H1 (cell line): ENCODE results near the gene KCNC3. TPM values are rescaled to one million over a fixed set of nuclear protein-coding genes. Genes with fewer than 3 reads are reported as not detected.

Experiments
- CTCF ChIA-PET: fragments of 300-600 bp; sonication (Branson Sonifier 250); formaldehyde crosslinking; loops from one replicate; lab custom pipeline; 2021; ENCODE audit not compliant: partially characterized antibody; lab: Charles Lee
- POLR2A ChIA-PET: fragments of 300-600 bp; sonication (Branson Sonifier 250); formaldehyde crosslinking; loops from one replicate; lab custom pipeline; 2021; ENCODE audit warnings: inconsistent platforms; ENCODE audit not compliant: partially characterized antibody; lab: Charles Lee
- DNase-seq, 2 experiments: peaks; one replicate each; pipeline versions ENCODE4 v3.0.0 to v3.0.0-alpha.2; 2010 to 2022; ENCODE audit warnings: low spot score in 2 of 2, low read depth in 1 of 2, mixed read lengths in 1 of 2
- FAIRE-seq: peaks from 2 replicates; lab custom pipeline; 2011; peaks lifted over from hg19 to GRCh38; lab: Jason Lieb, UNC
- H2AFZ ChIP-seq: 2 replicates; pipeline ENCODE4 v1.8.1; 2012; ENCODE audit warnings: low read length, inconsistent platforms
- H2AK5ac ChIP-seq: 2 replicates; pipeline ENCODE4 v1.6.1; 2013; ENCODE audit warnings: low read depth, low read length
- H2BK120ac ChIP-seq: replicated peaks from 2 replicates; pipeline ENCODE3; 2013; ENCODE audit warnings: low read depth, low read length, inconsistent platforms
- H2BK12ac ChIP-seq: 2 replicates; pipeline ENCODE4 v1.6.1; 2013; ENCODE audit warnings: low read depth, low read length
- H2BK15ac ChIP-seq: 2 replicates; pipeline ENCODE4 v1.6.1; 2013; ENCODE audit warnings: low read length
- H2BK20ac ChIP-seq: 2 replicates; pipeline ENCODE4 v1.6.1; 2013; ENCODE audit warnings: low read length
- H2BK5ac ChIP-seq: 2 replicates; pipeline ENCODE4 v1.6.1; 2013; ENCODE audit warnings: low read depth, low read length
- H3K14ac ChIP-seq: 2 replicates; pipeline ENCODE4 v1.6.1; 2013; ENCODE audit warnings: inconsistent platforms; ENCODE audit not compliant: insufficient read length
- H3K18ac ChIP-seq: 2 replicates; pipeline ENCODE4 v1.6.1; 2013; ENCODE audit warnings: low read length; ENCODE audit errors: extremely low read depth
- H3K23ac ChIP-seq: 2 replicates; pipeline ENCODE4 v1.6.1; 2013; ENCODE audit warnings: inconsistent platforms; ENCODE audit not compliant: insufficient read length
- H3K23me2 ChIP-seq: 2 replicates; pipeline ENCODE4 v1.6.1; 2013; ENCODE audit warnings: low read depth, low read length
- H3K27ac ChIP-seq: 2 replicates; pipeline ENCODE4 v1.6.1; 2011; ENCODE audit warnings: low read depth, low read length, inconsistent platforms
- H3K27me3 ChIP-seq, 4 experiments: replicated peaks in 1 of 4; 1 replicate in 1 of 4; 2 replicates in 3 of 4; pipeline versions ENCODE4 v1.6.1 to v1.8.1; 2011 to 2013; ENCODE audit warnings: low read length in 3 of 4, mild to moderate bottlenecking in 3 of 4, inconsistent platforms in 2 of 4, mixed read lengths in 2 of 4, moderate library complexity in 1 of 4; ENCODE audit not compliant: control insufficient read depth in 3 of 4, insufficient read depth in 3 of 4; ENCODE audit errors: extremely low read depth in 1 of 4
- H3K36me3 ChIP-seq, 4 experiments: 2 replicates each; pipeline versions ENCODE4 v1.6.1 to v1.8.1; 2011 to 2013; ENCODE audit warnings: mild to moderate bottlenecking in 4 of 4, low read length in 3 of 4, moderate library complexity in 2 of 4, control low read depth in 1 of 4, inconsistent platforms in 1 of 4; ENCODE audit not compliant: insufficient read depth in 4 of 4, control insufficient read depth in 2 of 4
- H3K4ac ChIP-seq: replicated peaks from 2 replicates; pipeline ENCODE3; 2013; ENCODE audit warnings: low read length, low read depth, mixed read lengths, inconsistent platforms; ENCODE audit not compliant: insufficient read length
- H3K4me1 ChIP-seq, 4 experiments: replicated peaks in 1 of 4; 1 replicate in 1 of 4; 2 replicates in 3 of 4; pipeline versions ENCODE4 v1.6.1 to v1.8.1; 2011 to 2013; ENCODE audit warnings: low read length in 3 of 4, inconsistent platforms in 2 of 4, mixed read lengths in 1 of 4; ENCODE audit not compliant: insufficient read depth in 4 of 4, control insufficient read depth in 3 of 4
- H3K4me2 ChIP-seq, 2 experiments: 2 replicates each; pipeline versions ENCODE4 v1.6.1 to v1.8.1; 2011 to 2013; ENCODE audit warnings: low read depth in 2 of 2, low read length in 2 of 2, control low read depth in 1 of 2, inconsistent platforms in 1 of 2, mild to moderate bottlenecking in 1 of 2; ENCODE audit not compliant: insufficient read depth in 1 of 2
- H3K4me3 ChIP-seq, 4 experiments: fragments of 200-600, 300-600 bp in 1 of 4; sonication (generic), shearing (Covaris generic), sonication (Bioruptor Twin) in 1 of 4; 2 replicates each; pipeline versions ENCODE4 v1.5.1 to v1.8.1; 2011 to 2016; ENCODE audit warnings: low read length in 4 of 4, low read depth in 3 of 4, control low read depth in 2 of 4, inconsistent platforms in 2 of 4, mild to moderate bottlenecking in 2 of 4, mixed read lengths in 1 of 4, moderate library complexity in 1 of 4; ENCODE audit not compliant: insufficient read depth in 2 of 4; ENCODE audit errors: extremely low read depth in 1 of 4
- H3K56ac ChIP-seq: replicated peaks from 2 replicates; pipeline ENCODE3; 2013; ENCODE audit warnings: low read depth, mild to moderate bottlenecking, mixed read lengths, low read length, inconsistent platforms; ENCODE audit not compliant: insufficient read length
- H3K79me1 ChIP-seq: 2 replicates; pipeline ENCODE4 v1.6.1; 2013; ENCODE audit warnings: low read depth, low read length, control low read depth
- H3K79me2 ChIP-seq, 2 experiments: 2 replicates each; pipeline versions ENCODE4 v1.6.1 to v1.8.1; 2012 to 2013; ENCODE audit warnings: low read length in 2 of 2, mild to moderate bottlenecking in 2 of 2, inconsistent platforms in 1 of 2; ENCODE audit not compliant: insufficient read depth in 2 of 2, control insufficient read depth in 1 of 2
- H3K9ac ChIP-seq, 4 experiments: replicated peaks in 1 of 4; 1 replicate in 1 of 4; 2 replicates in 3 of 4; pipeline versions ENCODE4 v1.6.1 to v1.8.1; 2011 to 2013; ENCODE audit warnings: low read depth in 3 of 4, low read length in 3 of 4, control low read depth in 2 of 4, mild to moderate bottlenecking in 2 of 4, moderate library complexity in 2 of 4, inconsistent platforms in 1 of 4; ENCODE audit errors: extremely low read depth in 1 of 4
- H3K9me3 ChIP-seq, 2 experiments: 2 replicates each; pipeline versions ENCODE4 v1.6.1 to v1.8.1; 2012 to 2013; ENCODE audit warnings: mild to moderate bottlenecking in 2 of 2, moderate library complexity in 2 of 2, control low read depth in 1 of 2, inconsistent platforms in 1 of 2, low read depth in 1 of 2, low read length in 1 of 2, mixed read lengths in 1 of 2; ENCODE audit not compliant: insufficient read depth in 2 of 2
- H4K20me1 ChIP-seq, 2 experiments: replicated peaks in 1 of 2; 2 replicates each; pipeline versions ENCODE3 to v1.8.1; 2011 to 2013; ENCODE audit warnings: inconsistent platforms in 2 of 2, low read length in 2 of 2, mild to moderate bottlenecking in 1 of 2; ENCODE audit not compliant: insufficient read depth in 2 of 2, control insufficient read depth in 1 of 2
- H4K5ac ChIP-seq: 2 replicates; pipeline ENCODE4 v1.6.1; 2013; ENCODE audit warnings: low read length, low read depth, mixed read lengths, inconsistent platforms; ENCODE audit not compliant: insufficient read length
- H4K8ac ChIP-seq: 2 replicates; pipeline ENCODE4 v1.8.0; 2013; ENCODE audit warnings: mild to moderate bottlenecking, moderate library complexity, low read length, inconsistent platforms; ENCODE audit not compliant: insufficient read depth; ENCODE audit errors: extremely low read depth
- H4K91ac ChIP-seq: replicated peaks from 2 replicates; pipeline ENCODE3; 2013; ENCODE audit warnings: low read length, mixed read lengths, inconsistent platforms; ENCODE audit not compliant: insufficient read length
- BRCA1 ChIP-seq: IDR thresholded peaks from 2 replicates; pipeline ENCODE4 v1.6.1; 2012; ENCODE audit warnings: low read depth, low read length, improper control_type of control experiment
- CBX8 ChIP-seq: fragments of 300-800, 300-1000 bp; sonication (generic); IDR thresholded peaks from 2 replicates; pipeline ENCODE4 v1.7.1; 2016; ENCODE audit warnings: low read depth, low read length, borderline replicate concordance
- CHD1 ChIP-seq: IDR thresholded peaks from 2 replicates; pipeline ENCODE4 v1.6.1; 2012; ENCODE audit warnings: low read depth, low read length, improper control_type of control experiment
- CHD2 ChIP-seq: IDR thresholded peaks from 2 replicates; pipeline ENCODE4 v1.6.1; 2012; ENCODE audit warnings: low read length, improper control_type of control experiment
- GTF2F1 ChIP-seq: IDR thresholded peaks from 2 replicates; pipeline ENCODE4 v1.6.1; 2012; ENCODE audit warnings: low read depth, low read length, improper control_type of control experiment, borderline replicate concordance
- JUN ChIP-seq: IDR thresholded peaks from 2 replicates; pipeline ENCODE4 v1.6.1; 2011; ENCODE audit warnings: low read depth, mild to moderate bottlenecking, improper control_type of control experiment, low read length
- KDM1A ChIP-seq: fragments of 200-600, 300-600 bp; sonication (generic); IDR thresholded peaks from 2 replicates; pipeline ENCODE4 v1.7.1; 2016; ENCODE audit warnings: mild to moderate bottlenecking, low read length, borderline replicate concordance
- KDM4A ChIP-seq: IDR thresholded peaks from one replicate; pipeline ENCODE4 v1.7.1; 2012; ENCODE audit warnings: low read depth, mild to moderate bottlenecking, moderate library complexity, low read length, inconsistent platforms; ENCODE audit not compliant: severe bottlenecking
- MAX ChIP-seq: IDR thresholded peaks from 2 replicates; pipeline ENCODE4 v1.6.1; 2012; ENCODE audit warnings: inconsistent platforms
- SAP30 ChIP-seq: fragments of 300-600 bp; sonication (generic); IDR thresholded peaks from 2 replicates; pipeline ENCODE4 v1.7.1; 2012; ENCODE audit warnings: low read length, moderate library complexity, mild to moderate bottlenecking, inconsistent platforms; ENCODE audit not compliant: insufficient read depth, insufficient replicate concordance
- SIRT6 ChIP-seq: IDR thresholded peaks from one replicate; pipeline ENCODE4 v1.7.1; 2012; ENCODE audit warnings: low read length, inconsistent platforms
- SP1 ChIP-seq: IDR thresholded peaks from 2 replicates; pipeline ENCODE4 v1.6.1; 2011; ENCODE audit warnings: low read depth, low read length
- SP2 ChIP-seq: IDR thresholded peaks from 2 replicates; pipeline ENCODE4 v1.6.1; 2012; ENCODE audit warnings: mild to moderate bottlenecking, low read length, inconsistent platforms
- SRF ChIP-seq: IDR thresholded peaks from 2 replicates; pipeline ENCODE4 v1.6.1; 2011; ENCODE audit warnings: mild to moderate bottlenecking, low read depth, low read length, moderate library complexity
- SUZ12 ChIP-seq: fragments of 200-600 bp; sonication (generic); IDR thresholded peaks from 2 replicates; pipeline ENCODE4 v1.6.1; 2012; ENCODE audit warnings: mild to moderate bottlenecking, inconsistent platforms, low read length, moderate library complexity, mixed read lengths
- WGBS, 2 experiments: shearing (Covaris generic) in 1 of 2; methylation state at CpG; one replicate each; pipeline versions ENCODE4 v1.1.6 to v1.1.7; 2013 to 2015; ENCODE audit warnings: low lambda C conversion rate in 2 of 2, mixed read lengths in 2 of 2, inconsistent platforms in 1 of 2, low coverage in 1 of 2, missing lambda C conversion rate in 1 of 2; ENCODE audit not compliant: insufficient replicate concordance in 2 of 2, insufficient coverage in 1 of 2, insufficient read length in 1 of 2; ENCODE audit errors: extremely low coverage in 1 of 2, missing lambda C conversion rate in 1 of 2; 5-methylcytosine and 5-hydroxymethylcytosine counted together
- polyA plus RNA-seq, 7 experiments: library from polyadenylated mRNA; depleted of rRNA in 3 of 7; stranded (reverse) in 5 of 7; unstranded in 2 of 7; fragments of >200 nt in 5 of 7; fragments of 200-250 nt in 2 of 7; gene quantifications; 1 replicate in 5 of 7; 2 replicates in 1 of 7; 4 replicates in 1 of 7; pipeline versions ENCODE4 v1.2.1 to v1.2.3, GENCODE V29; 2011 to 2013; ENCODE audit warnings: missing spikeins in 2 of 7, mixed read lengths in 2 of 7
- total RNA-seq: library from RNA; stranded (reverse); fragmentation: NEBNext Ultra II Directional; extraction: Animal tissue kit (Norgen Biotek cat#: 25700); gene quantifications from 2 replicates; pipeline ENCODE4 v1.2.1, GENCODE V29; 2021

KCNC3 gene
- total and polyA plus RNA-seq, 2 of the 8 experiments (the other 6 are each of a cell fraction or from before 2014, with no cell fraction given), result 3.9 to 7.2 TPM

- H3K4me1 ChIP-seq, result peaks cover 0 to 9% (median 6%) of the 10 kb centered on the region in 4 experiments; a peak in 5 of 7 replicates
- H3K79me1 ChIP-seq, result peaks cover 6% of the 10 kb centered on the region; the same call in 1 of the 2 replicates
- no peak overlapping the region for H2AK5ac ChIP-seq
- no peak overlapping the region for H3K4ac ChIP-seq
- H3K56ac ChIP-seq, result no peak overlapping the region
- peaks cover 12 to 15% of the 10 kb centered on the region in 2 experiments for H4K20me1 ChIP-seq
- no peaks in the 10 kb centered on the region; a peak in 1 of 4 replicates for H3K79me2 ChIP-seq
- DNase-seq, result no peak
- H4K8ac ChIP-seq, result peak overlapping the region; percentile 40; the same call in 1 of the 2 replicates
- H3K27me3 ChIP-seq, result no peaks in the 10 kb centered on the region; a peak in 1 of 7 replicates
- H3K4me3 ChIP-seq, result no peak overlapping the region
- peak overlapping the region; percentile 50; the same call in 1 of the 2 replicates for H2BK12ac ChIP-seq
- no peak overlapping the region for H3K27ac ChIP-seq
- no peak overlapping the region for H2BK120ac ChIP-seq
- H2BK15ac ChIP-seq, result no peak overlapping the region
- H3K18ac ChIP-seq, result no peak overlapping the region
- H3K9ac ChIP-seq, result no peak overlapping the region
- no peak overlapping the region for H2BK20ac ChIP-seq
- H3K23me2 ChIP-seq, result peaks cover 3% of the 10 kb centered on the region; the same call in 1 of the 2 replicates
- no peak overlapping the region for H4K5ac ChIP-seq
- 90% methylated on average over 14 of the region's 20 CpGs; no CpG with 5 or more reads in 1 of the 2 experiments for WGBS, 2 experiments
- H3K14ac ChIP-seq, result no peak overlapping the region
- H3K23ac ChIP-seq, result no peak overlapping the region
- H4K91ac ChIP-seq, result no peak overlapping the region
- POLR2A ChIA-PET, result interaction anchor here (0.6 to 1.6 kb wide), 4 partner anchors 9 to 440 kb away, joined by 3 to 5 read pairs (median 4); partner anchors contain the start of gene KCNC3
- H2AFZ ChIP-seq, result no peak overlapping the region
- no peaks in the 10 kb centered on the region for H3K9me3 ChIP-seq
- no peak for FAIRE-seq
- CTCF ChIA-PET, result interaction anchor here (1.1 kb wide), 1 partner anchor 68 kb away, joined by 5 read pairs; no protein-coding TSS in a partner anchor
- H3K36me3 ChIP-seq, result peaks cover 3 to 13% (median 5%) of the 10 kb centered on the region in 4 experiments; a peak in 5 of 8 replicates
- H3K4me2 ChIP-seq, result no peak overlapping the region
- no peak overlapping the region for H2BK5ac ChIP-seq
- TF ChIP-seq SRF (no peak), BRCA1 (no peak), SIRT6 (no peak), SAP30 (no peak), CHD1 (no peak), MAX (no peak), SP1 (no peak), KDM1A (no peak), JUN (no peak), KDM4A (no peak), GTF2F1 (no peak), CBX8 (no peak), CHD2 (no peak), SP2 (no peak), SUZ12 (no peak)
Observed at GRCh38 chr19:50320596-50320995, 8.6 kb downstream of the KCNC3 start.
